Calu3 (cell line): ENCODE measurements around the gene RFWD3. TPM values are rescaled to one million over a fixed set of nuclear protein-coding genes. Genes with fewer than 3 reads are reported as not detected.

Source experiments
- BruUV-seq: library from RNA; stranded (reverse); fragments of 400-500 nt; replicated peaks from 2 replicates; lab custom pipeline; 2021; lab: Mats Ljungman, UMichigan
- CTCF ChIA-PET: fragments of 300-600 bp; sonication (Branson Sonifier 250); formaldehyde crosslinking; loops from one replicate; lab custom pipeline; 2022; ENCODE audit warnings: antibody characterized with exemption; lab: Charles Lee
- DNase-seq: peaks from one replicate; pipeline ENCODE4 v3.0.0; 2022
- H3K27ac Mint-ChIP-seq: one replicate; pipeline ENCODE4 v1.8.0; 2022; ENCODE audit warnings: mixed read lengths; ENCODE audit not compliant: unreplicated experiment
- H3K27me3 Mint-ChIP-seq: one replicate; pipeline ENCODE4 v1.8.0; 2022; ENCODE audit warnings: mixed read lengths; ENCODE audit not compliant: unreplicated experiment
- H3K36me3 Mint-ChIP-seq: one replicate; pipeline ENCODE4 v1.8.0; 2022; ENCODE audit warnings: mild to moderate bottlenecking, moderate library complexity, mixed read lengths; ENCODE audit not compliant: insufficient read depth, unreplicated experiment
- H3K4me1 Mint-ChIP-seq: one replicate; pipeline ENCODE4 v1.8.0; 2022; ENCODE audit warnings: mild to moderate bottlenecking, low read depth, mixed read lengths; ENCODE audit not compliant: unreplicated experiment
- H3K4me3 Mint-ChIP-seq: one replicate; pipeline ENCODE4 v1.8.0; 2022; ENCODE audit warnings: mild to moderate bottlenecking, low read depth, moderate library complexity, mixed read lengths; ENCODE audit not compliant: unreplicated experiment
- H3K9me3 Mint-ChIP-seq: one replicate; pipeline ENCODE4 v1.8.0; 2022; ENCODE audit warnings: low read depth, mixed read lengths; ENCODE audit not compliant: unreplicated experiment
- intact Hi-C: fragments of 100-400 bp; cut with micrococcal nuclease; formaldehyde crosslinking; loops from one replicate; pipeline ENCODE4 v1.10.0; 2022; ENCODE audit not compliant: unreplicated experiment
- total RNA-seq: library from RNA; stranded (reverse); gene quantifications from 2 replicates; pipeline ENCODE4 v1.2.3, GENCODE V29; 2022
- TF ChIP-seq, protein P1 (sequence below): fragments of 200-600 bp; IDR thresholded peaks from one replicate; pipeline ENCODE4 v1.8.0; 2022; ENCODE audit warnings: antibody characterized with exemption; ENCODE audit not compliant: unreplicated experiment

The RFWD3 gene
- total RNA-seq, 1 experiment from 2014 or later: 109 TPM

DNA sequence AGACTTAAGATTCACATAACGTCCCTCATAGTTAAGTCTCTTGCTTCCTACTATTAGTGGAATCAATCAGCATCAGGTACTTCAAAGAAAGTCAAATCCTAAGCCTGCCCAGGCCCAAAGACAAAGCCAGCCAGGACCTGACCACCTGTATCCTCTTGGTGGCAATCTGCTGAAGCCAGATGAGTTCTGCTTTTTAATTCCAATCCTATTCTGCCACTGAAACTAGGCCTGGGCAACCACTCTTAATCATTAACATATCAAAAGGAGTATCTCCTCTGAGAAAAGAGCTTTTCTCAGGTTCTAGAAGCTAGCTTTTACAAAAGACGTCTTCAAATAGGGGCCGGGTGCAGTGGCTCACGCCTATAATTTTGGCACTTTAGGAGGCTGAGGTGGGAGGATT, 44.7 kb downstream of the RFWD3 start:
- Mint-ChIP-seq H3K4me1 (peaks cover 9% of the 10 kb centered on the region), H3K9me3 (no peaks in the 10 kb centered on the region), H3K36me3 (peaks cover 59% of the 10 kb centered on the region), H3K4me3 (no peak overlapping the region), H3K27ac (no peak overlapping the region), H3K27me3 (no peaks in the 10 kb centered on the region)
- BruUV-seq: no TSS peak
- no peak for DNase-seq
- intact Hi-C loops: loop anchor here (5.0 kb wide), 1 partner anchor 140 kb away; no protein-coding TSS in a partner anchor
- CTCF ChIA-PET: no interaction called here
- TF ChIP-seq, protein P1, sequence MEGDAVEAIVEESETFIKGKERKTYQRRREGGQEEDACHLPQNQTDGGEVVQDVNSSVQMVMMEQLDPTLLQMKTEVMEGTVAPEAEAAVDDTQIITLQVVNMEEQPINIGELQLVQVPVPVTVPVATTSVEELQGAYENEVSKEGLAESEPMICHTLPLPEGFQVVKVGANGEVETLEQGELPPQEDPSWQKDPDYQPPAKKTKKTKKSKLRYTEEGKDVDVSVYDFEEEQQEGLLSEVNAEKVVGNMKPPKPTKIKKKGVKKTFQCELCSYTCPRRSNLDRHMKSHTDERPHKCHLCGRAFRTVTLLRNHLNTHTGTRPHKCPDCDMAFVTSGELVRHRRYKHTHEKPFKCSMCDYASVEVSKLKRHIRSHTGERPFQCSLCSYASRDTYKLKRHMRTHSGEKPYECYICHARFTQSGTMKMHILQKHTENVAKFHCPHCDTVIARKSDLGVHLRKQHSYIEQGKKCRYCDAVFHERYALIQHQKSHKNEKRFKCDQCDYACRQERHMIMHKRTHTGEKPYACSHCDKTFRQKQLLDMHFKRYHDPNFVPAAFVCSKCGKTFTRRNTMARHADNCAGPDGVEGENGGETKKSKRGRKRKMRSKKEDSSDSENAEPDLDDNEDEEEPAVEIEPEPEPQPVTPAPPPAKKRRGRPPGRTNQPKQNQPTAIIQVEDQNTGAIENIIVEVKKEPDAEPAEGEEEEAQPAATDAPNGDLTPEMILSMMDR: no peak

DNA sequence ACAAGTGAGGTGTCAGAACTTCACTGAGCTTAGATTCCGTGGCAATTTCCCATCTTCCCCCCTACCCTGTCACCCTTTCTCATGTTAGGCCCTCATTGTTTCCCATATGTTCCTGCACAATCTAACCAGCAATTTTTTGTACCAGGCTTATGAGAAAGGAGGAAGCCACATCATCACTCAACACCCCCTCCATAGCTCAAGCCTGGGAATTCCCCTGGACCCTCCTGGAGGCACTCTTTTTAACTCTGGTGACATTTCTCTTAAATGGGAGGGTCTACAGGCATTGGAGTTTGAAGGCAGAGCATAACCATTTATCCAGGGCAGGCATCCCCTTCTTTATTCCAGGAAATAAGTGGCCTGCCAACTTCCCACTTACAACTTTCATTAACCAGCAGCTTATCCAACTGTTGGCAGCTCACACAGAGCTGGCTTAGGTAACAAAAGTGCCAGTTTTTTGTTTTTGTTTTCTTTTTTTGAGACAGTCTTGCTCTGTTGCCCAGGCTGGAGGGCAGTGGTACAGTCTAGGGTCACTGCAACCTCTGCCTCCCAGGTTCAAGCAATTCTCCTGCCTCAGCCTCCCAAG, 49.4 kb downstream of the RFWD3 start:
- no peak for DNase-seq
- BruUV-seq: no TSS peak
- peaks cover 9% of the 10 kb centered on the region for H3K4me1 Mint-ChIP-seq
- H3K27ac Mint-ChIP-seq: no peak overlapping the region
- no peaks in the 10 kb centered on the region for H3K27me3 Mint-ChIP-seq
- TF ChIP-seq, protein P1: no peak
- H3K4me3 Mint-ChIP-seq: no peak overlapping the region
- intact Hi-C loops: no loop called here
- CTCF ChIA-PET: no interaction called here
- H3K36me3 Mint-ChIP-seq: peaks cover 24% of the 10 kb centered on the region
- no peaks in the 10 kb centered on the region for H3K9me3 Mint-ChIP-seq

- Mint-ChIP-seq H3K36me3 (peaks cover 13% of the 10 kb centered on the region), H3K27ac (no peak overlapping the region), H3K4me3 (no peak overlapping the region), H3K27me3 (no peaks in the 10 kb centered on the region), H3K9me3 (no peaks in the 10 kb centered on the region), H3K4me1 (peaks cover 8% of the 10 kb centered on the region)
- BruUV-seq: no TSS peak
- DNase-seq: no peak
- intact Hi-C loops: no loop called here
- CTCF ChIA-PET: interaction anchor here (0.7 kb wide), 1 partner anchor 308 kb away, joined by 6 read pairs; no protein-coding TSS in a partner anchor
- TF ChIP-seq, protein P1: no peak
Observed at GRCh38 chr16:74611721-74612120, 55.0 kb downstream of the RFWD3 start.

GRCh38 chr16:74608944-74609343, 57.7 kb downstream of the RFWD3 start:
- no peak for DNase-seq
- no peak overlapping the region for H3K27ac Mint-ChIP-seq

More at GRCh38 chr16:74608944-74609343, 57.7 kb downstream of the RFWD3 start:
- H3K9me3 Mint-ChIP-seq: no peaks in the 10 kb centered on the region
- intact Hi-C loops: loop anchor here (5.0 kb wide), 1 partner anchor 127 kb away; no protein-coding TSS in a partner anchor
- TF ChIP-seq, protein P1: no peak
- no peaks in the 10 kb centered on the region for H3K27me3 Mint-ChIP-seq
- CTCF ChIA-PET: no interaction called here
- H3K4me1 Mint-ChIP-seq: peaks cover 24% of the 10 kb centered on the region
- peaks cover 27% of the 10 kb centered on the region for H3K36me3 Mint-ChIP-seq
- H3K4me3 Mint-ChIP-seq: no peak overlapping the region
- no TSS peak for BruUV-seq
